NCI-H2107 treated with DMSO at 0.1 percent for 48 hours (cell line): ENCODE measurements around the gene ANKFN1.

Experiments
- DNase-seq: peaks from one replicate; lab custom pipeline; 2025; ENCODE audit not compliant: unreplicated experiment; lab: John Stamatoyannopoulos, UW

ANKFN1 gene

DNA sequence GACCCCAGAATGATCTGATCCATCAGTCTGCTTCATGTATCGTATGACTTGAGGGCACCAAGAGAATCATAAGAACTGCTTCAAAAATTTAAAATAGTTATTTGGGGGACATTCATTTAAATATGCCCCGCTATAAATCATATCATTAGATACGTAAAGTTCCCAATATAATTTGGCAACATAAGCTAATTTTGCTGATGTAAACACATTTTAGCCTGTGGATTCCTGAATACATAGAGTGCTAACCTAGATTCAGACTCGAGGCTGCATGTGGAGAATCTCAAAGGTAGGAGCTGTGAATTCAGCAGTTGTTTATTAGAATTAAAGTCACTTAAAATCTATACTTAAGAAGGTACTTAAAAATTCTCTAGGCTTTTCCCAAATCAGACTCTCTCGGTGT, 24.9 kb downstream of the ANKFN1 start:
- no peak for DNase-seq

DNA sequence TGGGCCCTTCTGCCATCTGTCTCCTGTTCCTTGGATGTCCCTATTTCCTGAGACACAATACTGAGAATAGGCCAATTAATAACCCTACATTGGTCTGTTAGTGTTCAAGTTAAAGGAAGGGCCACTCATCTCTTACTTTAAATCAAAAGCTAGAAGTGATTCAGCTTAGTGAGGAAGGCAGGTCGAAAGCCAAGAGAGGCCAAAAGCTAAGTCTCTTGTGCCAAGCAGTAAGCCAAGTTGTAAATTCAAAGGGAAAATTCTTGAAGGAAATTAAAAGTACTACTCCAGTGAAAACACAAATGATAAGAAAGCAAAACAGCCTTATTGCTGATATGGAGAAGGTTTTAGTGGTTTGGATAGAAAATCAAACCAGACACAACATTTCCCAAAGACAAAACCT, 28.8 kb downstream of the ANKFN1 start:
- no peak for DNase-seq

DNA sequence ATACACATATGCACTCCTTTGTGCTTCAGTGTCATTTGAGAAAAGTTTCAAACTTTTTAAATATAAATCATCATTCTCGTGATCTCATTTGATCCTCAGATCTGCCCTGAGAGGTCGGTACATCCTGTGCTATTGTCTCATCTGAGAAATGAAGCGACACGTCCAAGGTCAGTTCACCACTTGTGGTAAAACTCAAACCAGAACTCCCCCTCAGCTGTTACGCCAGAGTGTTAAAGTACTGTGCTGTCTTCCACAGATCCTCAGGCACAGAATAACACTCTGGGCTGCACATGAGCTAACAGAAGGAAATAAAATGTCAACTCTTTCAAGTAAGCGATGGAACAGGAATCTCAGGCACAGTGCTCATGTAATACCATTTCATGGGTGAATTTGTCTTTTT, 31.4 kb downstream of the ANKFN1 start:
- no peak for DNase-seq

DNA sequence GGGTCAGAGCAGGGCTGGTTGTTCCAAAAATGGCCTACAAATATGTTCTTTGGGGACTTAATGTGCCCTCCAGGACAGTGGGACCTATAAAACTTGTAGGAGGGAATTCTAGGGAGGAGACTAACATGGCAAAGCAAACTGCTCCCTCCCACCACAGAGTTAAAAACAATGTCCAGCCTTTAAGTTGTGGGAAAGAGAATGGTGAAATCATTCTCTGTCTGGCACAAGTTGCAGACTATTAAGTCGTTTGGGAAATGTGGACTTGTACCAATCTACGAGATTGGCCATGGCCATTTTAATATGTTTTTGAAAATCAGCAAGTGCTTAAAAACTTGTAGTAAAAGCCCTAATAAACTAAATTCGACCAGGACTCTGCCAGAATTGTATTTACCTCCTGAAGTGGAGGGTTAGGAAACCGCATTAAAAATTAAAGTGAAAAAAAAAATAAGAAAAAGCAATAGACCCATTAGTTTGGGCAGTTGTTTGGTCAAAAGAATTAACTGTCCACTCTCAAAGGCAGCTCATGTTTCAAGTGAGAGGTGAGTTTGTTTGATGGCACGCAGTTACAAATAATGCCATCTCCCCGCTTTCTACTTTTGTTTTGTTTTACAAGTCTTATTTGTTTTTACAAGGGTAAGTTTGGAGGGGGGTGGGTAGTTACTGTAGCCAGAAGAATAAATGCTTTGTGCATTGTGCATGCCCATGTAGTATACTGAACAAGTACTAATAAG, 32.4 kb downstream of the ANKFN1 start:
- DNase-seq = no peak

DNA sequence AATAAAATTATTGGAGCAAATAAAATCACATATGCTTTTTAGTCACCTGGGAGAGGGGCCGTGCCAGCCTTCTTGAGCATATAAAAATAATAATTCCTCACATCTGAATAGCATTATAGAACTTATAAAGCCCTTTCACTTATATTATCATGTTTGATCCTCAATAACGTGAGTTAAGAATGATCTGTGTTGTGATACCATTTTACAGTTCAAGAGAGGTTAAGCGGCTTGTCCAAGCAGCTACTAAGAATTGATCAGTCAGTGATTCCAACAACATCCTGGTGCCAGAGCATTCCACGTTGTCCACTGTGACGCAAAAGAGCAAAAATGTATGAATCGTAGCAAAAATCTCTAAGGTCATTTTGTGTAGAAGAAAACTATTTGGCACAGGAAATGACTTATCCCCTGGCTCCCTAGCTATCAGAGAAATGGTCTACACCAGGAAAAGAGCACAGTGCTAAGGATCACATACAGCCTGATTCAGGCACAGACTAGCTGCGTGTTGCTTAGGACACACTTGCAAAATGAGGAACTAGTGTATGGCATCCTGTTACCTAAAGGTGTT, 33.0 kb downstream of the ANKFN1 start:
- DNase-seq = no peak

DNA sequence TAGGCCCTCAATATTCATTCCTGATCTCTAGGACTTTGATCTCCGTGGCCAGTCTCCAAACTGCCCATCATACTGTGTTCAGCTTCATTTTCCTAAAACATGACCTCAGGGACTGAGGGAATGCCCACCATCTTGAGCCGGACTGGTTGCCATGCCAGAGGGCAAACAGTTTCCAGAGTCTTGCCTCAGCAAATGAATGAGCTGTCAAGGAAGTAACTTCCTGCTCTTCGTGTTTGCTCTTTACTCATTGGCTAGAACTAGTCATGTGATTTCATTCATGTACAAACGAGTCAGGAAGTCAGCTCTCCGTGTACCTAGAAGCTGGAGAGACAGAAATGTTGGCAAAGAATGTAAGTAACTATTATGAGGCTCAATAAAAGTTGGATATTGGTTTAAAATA, 50.2 kb downstream of the ANKFN1 start:
- no peak for DNase-seq

DNA sequence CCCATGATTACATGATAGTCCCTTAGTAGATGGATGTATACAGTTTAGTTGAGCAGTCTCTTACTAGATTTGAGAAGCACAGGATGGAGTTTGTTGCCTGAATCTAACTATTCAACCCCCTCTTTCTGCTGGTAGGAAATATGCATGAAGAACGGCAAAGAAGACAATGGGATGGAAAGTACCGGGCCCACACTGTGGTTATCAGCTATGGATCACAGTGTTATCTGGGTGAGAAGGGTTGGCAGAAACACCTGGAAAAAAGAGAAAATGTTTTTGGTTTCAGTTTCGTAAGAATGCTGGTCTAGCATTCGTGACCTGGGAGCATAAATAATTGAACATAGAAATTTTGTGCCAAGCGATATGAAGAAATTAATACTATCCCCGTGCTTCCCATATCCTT, 53.1 kb downstream of the ANKFN1 start:
- no peak for DNase-seq

DNA sequence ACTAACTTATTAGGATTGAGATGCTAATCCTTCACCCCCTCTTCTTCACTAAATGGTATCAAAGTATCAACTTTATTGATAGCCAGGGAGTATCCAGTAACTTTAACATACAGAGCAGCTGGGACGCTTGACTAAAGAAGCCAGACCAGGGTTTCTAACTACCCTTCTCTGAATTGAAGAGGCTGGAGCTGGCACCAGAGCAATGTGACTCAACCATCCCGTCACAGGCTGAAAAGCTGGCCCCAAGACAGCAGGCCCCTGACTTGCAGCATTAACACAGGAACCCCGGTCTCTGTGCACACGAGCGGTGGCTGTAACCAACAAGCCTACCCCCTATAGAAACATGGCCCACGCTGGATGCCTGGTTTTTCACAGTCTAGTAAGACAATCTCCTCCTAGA, 59.8 kb downstream of the ANKFN1 start:
- DNase-seq = no peak

DNA sequence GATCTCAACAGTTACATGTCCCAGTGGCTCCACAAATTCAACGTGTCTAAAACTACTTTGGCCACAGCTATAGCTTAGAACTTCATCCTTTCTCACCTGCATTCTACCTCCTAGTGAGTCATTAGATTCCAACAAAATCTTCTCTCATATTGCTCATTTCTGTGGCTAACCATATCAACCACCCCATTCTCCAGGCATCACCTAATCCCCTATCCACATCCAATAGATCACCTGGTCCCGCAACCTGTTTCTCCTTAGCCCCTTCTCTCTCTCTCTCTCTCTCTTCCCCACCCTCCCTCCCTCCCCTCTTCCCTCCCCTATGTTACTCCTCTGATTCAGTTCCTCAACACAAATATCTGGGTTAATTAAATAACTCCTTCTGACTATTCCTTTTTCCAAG, 64.6 kb downstream of the ANKFN1 start:
- DNase-seq = no peak

DNA sequence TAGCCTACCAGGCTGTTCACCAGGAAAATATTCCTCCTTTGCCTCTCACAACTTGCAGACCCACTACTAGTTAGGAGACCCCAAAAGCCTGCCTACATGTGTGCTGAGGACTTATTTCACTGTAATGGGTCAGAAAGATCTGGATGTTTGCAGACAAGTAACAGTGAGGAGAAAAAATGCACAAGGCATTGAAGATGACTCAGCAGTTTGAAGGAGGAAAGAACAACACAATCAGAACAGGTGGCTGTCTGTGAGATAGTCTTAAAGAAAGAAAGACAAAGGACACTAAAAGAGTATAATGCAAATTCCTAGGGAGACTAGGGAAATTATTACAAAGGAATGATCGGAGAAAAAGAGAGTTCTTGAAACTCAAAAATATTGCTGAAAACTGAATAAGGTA, 69.0 kb downstream of the ANKFN1 start:
- DNase-seq = no peak

DNA sequence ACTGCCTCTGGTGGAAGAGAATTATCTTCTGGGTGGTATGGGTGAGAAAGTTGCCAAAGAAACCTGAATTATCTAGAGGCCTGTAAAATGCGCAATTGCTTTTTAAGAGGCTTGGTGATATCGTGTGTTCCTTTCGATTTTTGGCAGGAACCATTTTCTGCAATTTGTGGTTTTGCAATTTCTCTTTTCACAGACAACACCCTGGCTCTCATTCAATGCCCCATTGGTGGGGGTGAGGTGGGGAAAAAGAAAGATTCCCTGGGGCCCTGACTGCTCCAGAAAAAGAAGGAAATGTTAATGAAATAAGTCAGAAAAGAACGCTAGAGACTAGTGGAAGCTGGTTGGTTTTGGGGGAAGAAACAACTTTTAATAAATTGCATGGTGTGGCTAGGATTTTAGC, 77.4 kb downstream of the ANKFN1 start:
- no peak for DNase-seq

DNA sequence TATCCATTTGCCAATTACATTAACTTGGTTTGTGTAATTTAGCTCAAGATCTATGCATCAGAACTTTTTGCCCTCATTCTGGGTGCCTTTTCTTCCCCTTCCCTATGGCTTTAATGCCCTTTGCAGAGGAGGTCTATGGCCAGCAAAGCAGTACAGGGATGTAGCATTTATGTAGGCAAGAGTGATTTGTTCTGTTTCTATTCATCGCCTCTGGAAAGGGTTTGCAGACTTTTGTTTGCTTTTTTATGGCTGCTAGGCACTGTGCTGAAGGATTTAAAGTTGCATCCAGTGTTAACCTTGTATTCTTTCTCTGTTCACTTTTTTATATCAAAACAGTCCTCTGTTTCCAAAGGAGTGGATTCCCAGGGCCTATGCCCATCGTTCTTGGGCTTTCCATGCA, 78.0 kb downstream of the ANKFN1 start:
- no peak for DNase-seq

DNA sequence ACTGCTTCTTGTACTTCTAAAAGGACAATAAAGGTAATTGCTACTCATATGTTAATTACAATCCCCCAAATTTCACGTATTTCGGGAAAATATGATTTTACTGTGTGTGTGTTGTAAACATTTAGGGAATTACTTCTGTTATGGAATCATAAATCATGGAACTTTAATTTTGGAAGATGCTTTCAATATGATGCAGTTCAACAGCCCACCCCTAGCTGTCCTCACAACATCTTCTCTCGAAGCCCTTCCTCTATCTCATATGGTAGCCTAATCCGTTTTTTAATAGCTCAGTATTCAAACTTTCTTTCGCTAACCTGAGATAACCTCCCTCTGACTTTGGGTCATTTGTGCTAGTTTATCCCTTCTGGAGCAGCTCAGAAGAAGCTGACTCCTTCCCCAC, 78.4 kb downstream of the ANKFN1 start:
- DNase-seq = no peak

DNA sequence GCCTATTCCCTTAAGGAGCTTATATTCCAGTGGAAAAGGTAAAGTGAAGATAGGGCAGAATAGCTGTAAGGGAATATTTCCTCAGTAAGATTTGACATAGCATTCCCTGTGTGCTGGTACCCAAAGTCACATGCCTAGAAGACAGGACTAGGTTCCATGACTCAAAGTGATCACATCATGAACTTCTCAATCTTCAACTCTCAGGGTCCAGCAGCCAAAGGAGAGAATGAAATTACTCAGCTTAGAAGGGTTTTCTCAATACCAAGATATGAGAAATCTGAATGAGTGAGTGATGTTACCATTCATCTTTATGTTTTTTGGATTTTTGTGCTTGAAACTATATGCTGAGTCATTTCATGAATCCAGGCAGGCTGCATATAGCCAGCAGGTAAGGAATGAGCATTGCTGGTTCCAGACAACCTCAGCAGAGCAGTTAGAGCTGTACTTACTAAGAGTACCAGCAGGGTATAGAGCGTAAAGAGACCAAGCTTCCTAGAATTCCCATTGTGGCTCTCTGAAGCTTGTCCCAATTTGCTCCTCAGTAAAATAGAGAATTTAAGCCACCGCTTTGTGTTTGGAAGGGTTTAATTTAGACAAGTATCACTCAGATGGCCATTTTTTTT, 91.1 kb downstream of the ANKFN1 start:
- no peak for DNase-seq

DNA sequence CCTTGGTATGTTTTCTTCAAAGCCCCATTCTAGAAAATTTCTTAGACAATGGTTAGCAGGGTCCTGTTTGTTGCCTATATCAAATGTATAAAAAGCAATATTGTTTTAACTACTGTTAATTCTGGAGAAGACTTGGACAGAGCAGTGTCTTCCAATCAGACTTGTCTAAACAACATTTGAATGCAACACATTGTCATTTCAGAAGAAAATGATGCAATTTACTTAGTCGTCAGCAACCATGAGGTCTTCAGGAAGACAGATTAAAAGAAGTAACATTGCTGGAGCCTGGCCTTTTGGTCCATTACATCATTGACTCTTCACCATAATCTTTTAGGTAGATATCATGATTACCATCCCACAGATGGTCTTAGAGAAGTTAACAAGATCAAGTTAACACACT, 94.5 kb downstream of the ANKFN1 start:
- DNase-seq = no peak

DNA sequence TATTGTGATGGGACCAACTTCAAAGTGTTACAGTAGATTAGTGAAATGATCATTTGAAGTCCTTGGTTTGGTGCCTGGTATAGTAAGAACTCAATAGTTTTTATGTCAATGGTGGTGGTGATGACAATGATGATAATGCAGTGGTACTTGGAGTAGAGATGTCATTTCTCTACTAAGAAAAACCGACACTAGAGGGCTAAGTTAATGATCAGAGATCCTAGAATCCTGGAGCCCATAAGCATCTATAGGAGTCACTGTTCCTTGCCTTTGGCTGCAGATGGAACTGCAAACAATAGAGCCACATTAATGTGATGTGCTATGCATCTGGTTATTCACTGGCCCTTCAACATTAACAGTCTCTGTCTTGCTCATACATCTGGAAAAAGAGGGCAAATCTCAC, 103.8 kb downstream of the ANKFN1 start:
- DNase-seq = no peak

DNA sequence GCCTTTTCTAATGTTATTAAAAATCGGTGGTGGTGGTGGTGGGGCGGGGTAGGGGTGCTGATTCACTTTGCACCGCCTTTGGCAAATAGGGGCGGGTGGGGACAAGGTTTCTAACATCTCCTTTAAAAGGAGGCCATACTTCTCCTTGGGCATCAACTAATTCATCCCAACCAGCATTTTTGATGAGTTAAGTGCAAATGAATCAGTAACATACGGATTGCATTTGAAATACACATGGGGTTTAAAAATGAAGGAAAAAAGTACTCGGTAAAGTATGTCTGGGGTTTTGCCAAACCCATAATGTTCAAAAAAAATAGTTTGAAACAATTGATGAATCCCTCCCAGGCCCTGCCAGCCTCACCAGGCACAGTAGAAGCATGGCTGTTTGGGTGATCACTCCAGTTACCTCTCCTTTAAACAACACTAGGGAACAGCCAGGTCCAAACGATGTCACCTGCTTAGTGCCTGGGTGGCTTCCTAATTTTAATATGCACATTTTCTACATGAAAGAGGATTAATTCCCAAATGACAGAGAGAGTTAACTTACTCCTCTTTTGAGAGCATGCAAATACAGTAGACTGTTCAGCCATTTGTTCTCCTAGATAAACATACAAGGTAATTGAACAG, 107.2 kb downstream of the ANKFN1 start:
- DNase-seq = no peak

DNA sequence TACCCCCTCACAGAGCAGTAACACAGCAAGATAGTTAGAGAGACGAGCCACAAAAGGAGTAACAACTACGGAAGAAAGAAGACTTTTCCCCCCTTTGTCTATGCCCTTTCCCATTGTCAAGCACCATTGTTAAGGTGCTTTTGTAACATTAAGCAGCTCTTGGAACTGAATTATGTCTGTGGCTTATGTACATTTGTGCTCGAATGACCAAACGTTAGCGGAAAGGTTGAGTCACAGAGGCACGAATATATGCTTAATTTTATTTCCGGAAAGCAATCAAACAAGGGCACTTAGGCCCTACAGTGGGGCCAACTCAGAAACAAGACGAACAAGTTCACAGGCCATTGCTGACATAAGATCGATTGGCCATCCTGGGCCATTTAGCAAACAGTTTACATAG, 109.5 kb downstream of the ANKFN1 start:
- DNase-seq = no peak

DNA sequence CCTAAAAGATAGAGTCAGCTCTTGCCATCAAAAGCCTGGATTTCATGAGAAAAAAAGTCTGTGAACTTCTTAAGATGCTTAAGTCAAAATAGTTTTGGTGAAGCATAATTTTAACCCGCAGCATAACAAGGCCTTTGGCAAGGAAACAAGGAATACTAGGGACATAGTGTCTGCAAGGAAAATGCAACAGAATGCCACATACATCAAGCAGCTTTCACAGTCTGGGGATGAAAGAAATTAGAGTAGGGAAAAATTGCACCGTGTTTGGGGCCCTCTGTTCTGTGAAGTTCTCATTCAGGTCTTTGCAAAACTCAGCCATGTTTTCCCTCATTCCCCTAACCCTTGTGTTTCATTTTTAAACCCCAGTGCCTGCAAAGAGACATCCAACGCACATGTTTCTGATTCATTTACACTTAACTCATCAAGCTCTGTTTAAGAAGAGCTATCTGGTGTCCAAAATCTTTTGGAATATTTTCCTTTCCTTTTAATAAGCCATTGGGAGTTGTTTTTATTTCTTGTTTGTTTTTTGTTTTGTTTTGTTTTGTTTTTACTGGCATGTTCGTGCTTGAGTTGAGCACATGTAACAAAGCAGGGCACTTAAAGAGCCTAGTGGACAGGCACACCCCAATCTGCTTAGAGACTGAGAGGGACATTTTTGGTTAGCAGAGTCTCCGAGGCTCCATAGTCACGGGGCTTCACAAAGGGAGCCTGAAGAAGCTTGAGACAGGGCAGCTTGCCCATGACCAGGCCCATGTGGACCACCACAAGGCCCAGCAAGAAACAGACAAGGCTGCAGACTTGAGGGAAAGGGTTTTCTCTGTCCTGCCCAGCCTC, 116.5 kb downstream of the ANKFN1 start:
- DNase-seq = no peak

DNA sequence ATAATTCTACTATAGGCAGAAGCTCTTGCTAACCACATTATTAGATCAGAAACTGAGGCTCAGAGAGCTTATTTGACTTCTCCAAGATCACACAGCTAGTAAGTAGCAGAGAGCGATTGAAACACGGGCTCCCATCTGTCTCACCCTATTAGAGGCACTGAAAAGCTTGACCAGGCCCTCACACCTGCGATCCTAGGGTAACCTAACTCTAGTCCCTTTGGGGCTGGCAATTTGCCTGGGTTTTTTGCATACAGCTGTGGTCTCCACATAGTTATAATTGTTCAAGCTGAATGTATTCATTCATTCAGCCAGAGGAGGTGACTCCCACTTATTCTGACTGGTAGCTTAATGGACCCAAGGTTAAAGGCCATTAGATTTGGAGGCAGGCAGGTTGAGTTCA, 121.2 kb downstream of the ANKFN1 start:
- no peak for DNase-seq

DNA sequence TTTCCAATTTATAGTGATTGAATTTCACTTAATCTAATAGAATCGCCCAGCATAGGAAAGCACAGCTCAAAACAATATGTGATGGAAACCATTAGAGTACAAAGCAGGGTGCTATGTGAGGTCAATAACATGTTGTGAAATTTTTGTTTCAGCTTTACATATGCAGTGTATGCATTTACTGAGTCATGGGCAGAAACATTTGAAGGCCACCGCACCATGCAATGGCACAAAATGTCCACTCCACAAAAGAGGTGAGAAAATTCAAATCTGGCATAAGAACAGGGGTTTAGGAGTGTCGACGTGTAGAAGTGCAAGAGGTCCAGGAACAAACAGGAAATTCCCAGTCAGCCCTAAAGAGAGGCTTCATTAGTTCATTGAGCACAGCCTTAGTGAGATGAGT, 131.2 kb downstream of the ANKFN1 start:
- no peak for DNase-seq
